H1 (cell line): ENCODE measurements around the gene ENAH. TPM values are rescaled to one million over a fixed set of nuclear protein-coding genes. Genes with fewer than 3 reads are reported as not detected.

ENCODE experiments used
- CHD2 ChIP-seq: IDR thresholded peaks from 2 replicates; pipeline ENCODE4 v1.6.1; 2012; ENCODE audit warnings: low read length, improper control_type of control experiment
- CHD7 ChIP-seq: fragments of 300-600 bp; sonication (generic); IDR thresholded peaks from 2 replicates; pipeline ENCODE4 v1.7.1; 2012; ENCODE audit warnings: low read length, moderate library complexity, mild to moderate bottlenecking, inconsistent platforms; ENCODE audit not compliant: insufficient replicate concordance
- GTF2F1 ChIP-seq: IDR thresholded peaks from 2 replicates; pipeline ENCODE4 v1.6.1; 2012; ENCODE audit warnings: low read depth, low read length, improper control_type of control experiment, borderline replicate concordance
- polyA plus RNA-seq, 7 experiments: library from polyadenylated mRNA; depleted of rRNA in 3 of 7; stranded (reverse) in 5 of 7; unstranded in 2 of 7; fragments of >200 nt in 5 of 7; fragments of 200-250 nt in 2 of 7; gene quantifications; 1 replicate in 5 of 7; 2 replicates in 1 of 7; 4 replicates in 1 of 7; pipeline versions ENCODE4 v1.2.1 to v1.2.3, GENCODE V29; 2011 to 2013; ENCODE audit warnings: missing spikeins in 2 of 7, mixed read lengths in 2 of 7
- total RNA-seq: library from RNA; stranded (reverse); fragmentation: NEBNext Ultra II Directional; extraction: Animal tissue kit (Norgen Biotek cat#: 25700); gene quantifications from 2 replicates; pipeline ENCODE4 v1.2.1, GENCODE V29; 2021

Gene ENAH
- total and polyA plus RNA-seq, 2 of the 8 experiments (the other 6 are each of a cell fraction or from before 2014, with no cell fraction given), result 39.1 to 335 TPM

DNA sequence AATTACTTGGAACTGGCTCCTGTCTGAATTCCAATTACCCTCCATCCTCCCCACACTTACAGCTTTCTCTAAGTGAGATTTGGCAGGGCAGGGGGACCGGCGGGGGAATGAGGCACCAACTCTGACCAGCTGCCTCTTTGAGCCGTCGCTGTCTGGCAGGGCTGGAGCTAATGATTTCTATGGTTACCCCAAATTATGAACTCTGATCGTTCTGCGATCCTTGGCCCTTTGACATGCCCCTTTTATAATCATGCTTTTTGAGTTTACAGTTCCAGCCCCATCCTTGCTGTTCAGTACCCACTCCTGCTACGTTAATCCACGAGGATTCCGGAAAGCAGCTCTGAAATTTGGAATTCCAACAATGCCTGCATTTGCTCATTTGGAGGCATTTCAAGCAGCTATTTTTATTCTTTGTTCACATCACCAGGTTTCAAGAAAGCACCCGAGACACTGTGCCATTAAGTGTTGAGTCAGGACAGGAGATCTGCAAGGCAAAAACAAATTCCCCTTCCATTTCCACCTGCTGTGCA is 170.4 kb downstream of the ENAH start (continued):
- TF ChIP-seq CHD7 (no peak), CHD2 (no peak), GTF2F1 (no peak)
- TF ChIP-seq, all 59 proteins: peak for 0
